Measurements from ENCODE around the gene ZBTB24.

ZBTB24 gene

GRCh38 chr6:109511832-109512231 is 28.8 kb upstream of the ZBTB24 start:
- DNase-seq (ENCODE audit: low read depth), result no peak
- no peak for TF ChIP-seq CTCF (conservative IDR thresholded peaks at IDR 0.05; ENCODE audit: low read depth, low read length)
- H3K4me3 ChIP-seq (ENCODE audit: low read length), result no peak overlapping the region

GRCh38 chr6:109510358-109510757 is 27.3 kb upstream of the ZBTB24 start:
- no peak for DNase-seq (ENCODE audit: low read depth)
- TF ChIP-seq CTCF (conservative IDR thresholded peaks at IDR 0.05; ENCODE audit: low read depth, low read length), result no peak
- H3K4me3 ChIP-seq (ENCODE audit: low read length), result no peak overlapping the region

- no peak for TF ChIP-seq CTCF (conservative IDR thresholded peaks at IDR 0.05; ENCODE audit: low read depth, low read length)
- no peak overlapping the region for H3K4me3 ChIP-seq (ENCODE audit: low read length)
- DNase-seq (ENCODE audit: low read depth), result no peak
These were observed 25.3 kb upstream of the ZBTB24 start for GRCh38 chr6:109508166-109508860.

- no peak for DNase-seq (ENCODE audit: low read depth)
- H3K4me3 ChIP-seq (ENCODE audit: low read length), result no peak overlapping the region
- TF ChIP-seq CTCF (conservative IDR thresholded peaks at IDR 0.05; ENCODE audit: low read depth, low read length), result no peak
These were observed 24.6 kb upstream of the ZBTB24 start for GRCh38 chr6:109507490-109508072.

- TF ChIP-seq CTCF (conservative IDR thresholded peaks at IDR 0.05; ENCODE audit: low read depth, low read length), result no peak
- no peak for DNase-seq (ENCODE audit: low read depth)
- no peak overlapping the region for H3K4me3 ChIP-seq (ENCODE audit: low read length)
These were observed 23.8 kb upstream of the ZBTB24 start for GRCh38 chr6:109506841-109507240.

- DNase-seq (ENCODE audit: low read depth), result no peak
- no peak overlapping the region for H3K4me3 ChIP-seq (ENCODE audit: low read length)
- no peak for TF ChIP-seq CTCF (conservative IDR thresholded peaks at IDR 0.05; ENCODE audit: low read depth, low read length)
These were observed 23.3 kb upstream of the ZBTB24 start for GRCh38 chr6:109506314-109506713.
